H9 (cell line): ENCODE data around the gene GHR. TPM values are rescaled to one million over a fixed set of nuclear protein-coding genes. Genes with fewer than 3 reads are reported as not detected.

ENCODE experiments used
- DNase-seq: peaks from one replicate; pipeline ENCODE4 v3.0.0-alpha.2; 2017
- H2AFZ ChIP-seq: one replicate; pipeline ENCODE4 v1.6.1; 2013; ENCODE audit warnings: mild to moderate bottlenecking, low read length, control low read depth, moderate library complexity
- H2AK5ac ChIP-seq: 2 replicates; pipeline ENCODE4 v1.6.1; 2013; ENCODE audit warnings: low read length, control low read depth, mixed read lengths; ENCODE audit not compliant: insufficient read length
- H2BK120ac ChIP-seq: one replicate; pipeline ENCODE4 v1.6.1; 2013; ENCODE audit warnings: low read depth, mild to moderate bottlenecking, low read length, control low read depth, inconsistent platforms; ENCODE audit not compliant: poor library complexity, severe bottlenecking
- H2BK12ac ChIP-seq: 2 replicates; pipeline ENCODE4 v1.6.1; 2013; ENCODE audit warnings: low read length, control low read depth, mixed read lengths, low read depth; ENCODE audit not compliant: insufficient read length
- H2BK15ac ChIP-seq: 2 replicates; pipeline ENCODE4 v1.6.1; 2013; ENCODE audit warnings: low read depth, low read length, control low read depth
- H2BK20ac ChIP-seq: one replicate; pipeline ENCODE4 v1.6.1; 2013; ENCODE audit warnings: low read depth, mild to moderate bottlenecking, low read length, control low read depth, inconsistent platforms; ENCODE audit not compliant: poor library complexity, severe bottlenecking
- H2BK5ac ChIP-seq: 2 replicates; pipeline ENCODE4 v1.6.1; 2013; ENCODE audit warnings: low read length, control low read depth, mixed read lengths; ENCODE audit not compliant: insufficient read length
- H3K14ac ChIP-seq: 2 replicates; pipeline ENCODE4 v1.6.1; 2013; ENCODE audit warnings: low read length, control low read depth; ENCODE audit not compliant: insufficient read depth
- H3K18ac ChIP-seq: 2 replicates; pipeline ENCODE4 v1.6.1; 2013; ENCODE audit warnings: low read depth, mild to moderate bottlenecking, mixed read lengths, low read length, control low read depth; ENCODE audit not compliant: insufficient read length
- H3K23ac ChIP-seq: 2 replicates; pipeline ENCODE4 v1.6.1; 2013; ENCODE audit warnings: low read length, control low read depth, mixed read lengths, low read depth; ENCODE audit not compliant: insufficient read length
- H3K23me2 ChIP-seq: 2 replicates; pipeline ENCODE4 v1.6.1; 2013; ENCODE audit warnings: low read depth, mild to moderate bottlenecking, mixed read lengths, low read length, control low read depth; ENCODE audit not compliant: insufficient read length, poor library complexity, severe bottlenecking
- H3K27ac ChIP-seq: 2 replicates; pipeline ENCODE4 v1.5.1; 2013; ENCODE audit warnings: low read length, control low read depth, mixed read lengths, low read depth; ENCODE audit not compliant: insufficient read length
- H3K27me3 ChIP-seq: 2 replicates; pipeline ENCODE4 v1.6.1; 2013; ENCODE audit warnings: low read length, control low read depth, inconsistent platforms; ENCODE audit not compliant: insufficient read depth
- H3K4ac ChIP-seq: 2 replicates; pipeline ENCODE4 v1.6.1; 2013; ENCODE audit warnings: low read depth, mild to moderate bottlenecking, control low read depth, inconsistent platforms, low read length, moderate library complexity
- H3K4me1 ChIP-seq: 2 replicates; pipeline ENCODE4 v1.6.1; 2013; ENCODE audit warnings: low read length, control low read depth, inconsistent platforms; ENCODE audit not compliant: insufficient read depth
- H3K4me2 ChIP-seq: 2 replicates; pipeline ENCODE4 v1.6.1; 2013; ENCODE audit warnings: low read length, control low read depth, mixed read lengths; ENCODE audit not compliant: insufficient read length, insufficient read depth
- H3K56ac ChIP-seq: 2 replicates; pipeline ENCODE4 v1.6.1; 2013; ENCODE audit warnings: low read depth, mild to moderate bottlenecking, mixed read lengths, low read length, control low read depth; ENCODE audit not compliant: insufficient read length
- H3K79me1 ChIP-seq: 2 replicates; pipeline ENCODE4 v1.6.1; 2013; ENCODE audit warnings: low read depth, mild to moderate bottlenecking, moderate library complexity, low read length, control low read depth, inconsistent platforms; ENCODE audit not compliant: insufficient read depth, poor library complexity, severe bottlenecking
- H3K79me2 ChIP-seq: 2 replicates; pipeline ENCODE4 v1.6.1; 2013; ENCODE audit warnings: low read length, control low read depth, inconsistent platforms; ENCODE audit not compliant: insufficient read depth
- H3K9ac ChIP-seq: 2 replicates; pipeline ENCODE4 v1.6.1; 2013; ENCODE audit warnings: low read length, control low read depth, mixed read lengths; ENCODE audit not compliant: insufficient read length; ENCODE audit errors: extremely low read depth
- H3K9me3 ChIP-seq: one replicate; pipeline ENCODE4 v1.6.1; 2013; ENCODE audit warnings: low read depth, low read length, inconsistent platforms; ENCODE audit not compliant: control insufficient read depth
- H3T11ph ChIP-seq: one replicate; pipeline ENCODE4 v1.6.1; 2013; ENCODE audit warnings: mild to moderate bottlenecking, low read length, control low read depth, inconsistent platforms
- H4K20me1 ChIP-seq: one replicate; pipeline ENCODE4 v1.6.1; 2013; ENCODE audit not compliant: control insufficient read depth, insufficient read length, insufficient read depth
- H4K5ac ChIP-seq: 2 replicates; pipeline ENCODE4 v1.6.1; 2013; ENCODE audit warnings: low read depth, mild to moderate bottlenecking, mixed read lengths, low read length, control low read depth; ENCODE audit not compliant: insufficient read length
- H4K8ac ChIP-seq: replicated peaks from 2 replicates; pipeline ENCODE4 v1.6.1; 2013; ENCODE audit warnings: low read length, control low read depth, mixed read lengths, low read depth; ENCODE audit not compliant: insufficient read length
- H4K91ac ChIP-seq: 2 replicates; pipeline ENCODE4 v1.6.1; 2013; ENCODE audit warnings: low read depth, mild to moderate bottlenecking, moderate library complexity, mixed read lengths, low read length, control low read depth; ENCODE audit not compliant: insufficient read length
- H3K27ac Mint-ChIP-seq, 3 experiments: 2 replicates in 2 of 3; 3 replicates in 1 of 3; pipeline ENCODE4 v1.8.0; 2020 to 2021; ENCODE audit warnings: mixed read lengths in 3 of 3, mild to moderate bottlenecking in 1 of 3, moderate library complexity in 1 of 3
- H3K27me3 Mint-ChIP-seq: 2 replicates; pipeline ENCODE4 v1.8.0; 2021; ENCODE audit warnings: low read depth, mild to moderate bottlenecking, moderate library complexity, mixed read lengths
- H3K36me3 Mint-ChIP-seq, 3 experiments: 2 replicates in 2 of 3; 3 replicates in 1 of 3; pipeline ENCODE4 v1.8.0; 2020 to 2021; ENCODE audit warnings: low read depth in 3 of 3, mixed read lengths in 3 of 3; ENCODE audit not compliant: insufficient read depth in 1 of 3
- H3K4me1 Mint-ChIP-seq, 2 experiments: 2 replicates each; pipeline ENCODE4 v1.8.0; 2020; ENCODE audit warnings: mixed read lengths in 2 of 2
- H3K4me3 Mint-ChIP-seq, 2 experiments: 2 replicates in 1 of 2; 3 replicates in 1 of 2; pipeline ENCODE4 v1.8.0; 2020 to 2021; ENCODE audit warnings: mild to moderate bottlenecking in 2 of 2, mixed read lengths in 2 of 2, moderate library complexity in 1 of 2
- H3K9me3 Mint-ChIP-seq, 2 experiments: 2 replicates in 1 of 2; 3 replicates in 1 of 2; pipeline ENCODE4 v1.8.0; 2020; ENCODE audit warnings: mild to moderate bottlenecking in 2 of 2, mixed read lengths in 2 of 2, moderate library complexity in 1 of 2
- WGBS: extraction: QIAGEN DNeasy Blood & Tissue Kit; methylation state at CpG from one replicate; pipeline ENCODE4 v1.1.7; 2013; ENCODE audit warnings: missing lambda C conversion rate, low lambda C conversion rate, mixed read lengths; ENCODE audit not compliant: insufficient read length; ENCODE audit errors: extremely low coverage; 5-methylcytosine and 5-hydroxymethylcytosine counted together
- total RNA-seq: library from RNA; stranded (reverse); gene quantifications from 2 replicates; pipeline ENCODE4 v1.2.1, GENCODE V29; 2021
- TF ChIP-seq, protein P1 (sequence below): fragments of 200-600 bp; sonication (generic); conservative IDR thresholded peaks from 3 replicates; pipeline ENCODE4 v1.8.0; 2021; ENCODE audit warnings: antibody characterized with exemption, mild to moderate bottlenecking

Gene GHR
- total RNA-seq, 1 experiment from 2014 or later = 0.20 TPM

- Mint-ChIP-seq H3K4me3 (no peak overlapping the region), H3K4me1 (no peaks in the 10 kb centered on the region), H3K9me3 (peaks cover 2 to 10% of the 10 kb centered on the region in 2 experiments; a peak in 3 of 5 replicates), H3K36me3 (no peaks in the 10 kb centered on the region), H3K27me3 (no peaks in the 10 kb centered on the region; the same call in 1 of the 2 replicates), H3K27ac (no peak overlapping the region)
- Histone ChIP-seq H3K4ac (no peak overlapping the region), H3K23me2 (peaks cover 10% of the 10 kb centered on the region), H3K18ac (no peak overlapping the region), H4K91ac (no peak overlapping the region), H3K79me2 (no peaks in the 10 kb centered on the region), H3K9me3 (no peaks in the 10 kb centered on the region), H3K27me3 (peaks cover 2% of the 10 kb centered on the region; the same call in 1 of the 2 replicates), H3K9ac (no peak overlapping the region), H2AK5ac (no peak overlapping the region), H2BK20ac (no peak overlapping the region), H3K23ac (no peak overlapping the region), H3K4me1 (no peaks in the 10 kb centered on the region), H4K20me1 (no peaks in the 10 kb centered on the region), H3T11ph (no peak overlapping the region), H3K27ac (no peak overlapping the region), H3K14ac (no peak overlapping the region), H2BK12ac (no peak overlapping the region), H3K79me1 (no peaks in the 10 kb centered on the region), H2BK120ac (no peak overlapping the region), H2BK5ac (no peak overlapping the region), H3K56ac (no peak overlapping the region), H4K8ac (no peak overlapping the region), H4K5ac (no peak overlapping the region), H2AFZ (no peak overlapping the region), H2BK15ac (no peak overlapping the region), H3K4me2 (no peak overlapping the region)
- TF ChIP-seq, protein P1, sequence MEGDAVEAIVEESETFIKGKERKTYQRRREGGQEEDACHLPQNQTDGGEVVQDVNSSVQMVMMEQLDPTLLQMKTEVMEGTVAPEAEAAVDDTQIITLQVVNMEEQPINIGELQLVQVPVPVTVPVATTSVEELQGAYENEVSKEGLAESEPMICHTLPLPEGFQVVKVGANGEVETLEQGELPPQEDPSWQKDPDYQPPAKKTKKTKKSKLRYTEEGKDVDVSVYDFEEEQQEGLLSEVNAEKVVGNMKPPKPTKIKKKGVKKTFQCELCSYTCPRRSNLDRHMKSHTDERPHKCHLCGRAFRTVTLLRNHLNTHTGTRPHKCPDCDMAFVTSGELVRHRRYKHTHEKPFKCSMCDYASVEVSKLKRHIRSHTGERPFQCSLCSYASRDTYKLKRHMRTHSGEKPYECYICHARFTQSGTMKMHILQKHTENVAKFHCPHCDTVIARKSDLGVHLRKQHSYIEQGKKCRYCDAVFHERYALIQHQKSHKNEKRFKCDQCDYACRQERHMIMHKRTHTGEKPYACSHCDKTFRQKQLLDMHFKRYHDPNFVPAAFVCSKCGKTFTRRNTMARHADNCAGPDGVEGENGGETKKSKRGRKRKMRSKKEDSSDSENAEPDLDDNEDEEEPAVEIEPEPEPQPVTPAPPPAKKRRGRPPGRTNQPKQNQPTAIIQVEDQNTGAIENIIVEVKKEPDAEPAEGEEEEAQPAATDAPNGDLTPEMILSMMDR = no peak
- no CpG with 5 or more reads among the region's 1 CpG for WGBS
- DNase-seq = no peak
Observed at GRCh38 chr5:42419294-42419693, 3.9 kb upstream of the GHR start.
